ENCODE measurements around the gene KCNC4. TPM values are rescaled to one million over a fixed set of nuclear protein-coding genes. Genes with fewer than 3 reads are reported as not detected.

The KCNC4 gene
- polyA plus RNA-seq, 1 donor from 2014 or later = 0.57 TPM

DNA sequence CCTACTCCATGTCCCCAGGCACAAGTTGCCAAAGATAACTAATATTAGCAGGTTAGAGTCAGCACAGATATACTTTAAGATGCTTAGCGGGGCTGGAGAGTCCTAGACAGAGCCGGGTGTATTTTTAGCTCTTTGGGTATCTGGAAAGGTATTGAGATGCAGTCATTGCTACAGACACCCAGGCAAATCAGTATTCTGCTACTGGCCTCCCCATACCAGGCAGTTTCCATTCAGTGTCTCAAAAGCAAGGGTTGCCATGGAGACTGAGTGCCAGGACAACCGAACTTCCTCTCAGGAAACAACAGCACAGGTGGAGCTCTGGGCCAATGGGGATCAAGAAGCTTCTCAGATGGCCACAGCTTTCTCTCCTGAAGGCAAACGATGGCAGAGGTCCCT is 45.3 kb downstream of the KCNC4 start:
- H3K27ac ChIP-seq (ENCODE audit: low read length) = peak overlapping the region; percentile 76
- TF ChIP-seq POLR2AphosphoS5 (IDR thresholded peaks at IDR 0.05) (no peak), MXI1 (conservative IDR thresholded peaks at IDR 0.05; ENCODE audit: poor library complexity, severe bottlenecking) (peak; percentile 50), EP300 (conservative IDR thresholded peaks at IDR 0.05; ENCODE audit: poor library complexity, severe bottlenecking) (peak; percentile 40), SMC3 (conservative IDR thresholded peaks at IDR 0.05; ENCODE audit: poor library complexity) (no peak)
- TF ChIP-seq, protein P1, sequence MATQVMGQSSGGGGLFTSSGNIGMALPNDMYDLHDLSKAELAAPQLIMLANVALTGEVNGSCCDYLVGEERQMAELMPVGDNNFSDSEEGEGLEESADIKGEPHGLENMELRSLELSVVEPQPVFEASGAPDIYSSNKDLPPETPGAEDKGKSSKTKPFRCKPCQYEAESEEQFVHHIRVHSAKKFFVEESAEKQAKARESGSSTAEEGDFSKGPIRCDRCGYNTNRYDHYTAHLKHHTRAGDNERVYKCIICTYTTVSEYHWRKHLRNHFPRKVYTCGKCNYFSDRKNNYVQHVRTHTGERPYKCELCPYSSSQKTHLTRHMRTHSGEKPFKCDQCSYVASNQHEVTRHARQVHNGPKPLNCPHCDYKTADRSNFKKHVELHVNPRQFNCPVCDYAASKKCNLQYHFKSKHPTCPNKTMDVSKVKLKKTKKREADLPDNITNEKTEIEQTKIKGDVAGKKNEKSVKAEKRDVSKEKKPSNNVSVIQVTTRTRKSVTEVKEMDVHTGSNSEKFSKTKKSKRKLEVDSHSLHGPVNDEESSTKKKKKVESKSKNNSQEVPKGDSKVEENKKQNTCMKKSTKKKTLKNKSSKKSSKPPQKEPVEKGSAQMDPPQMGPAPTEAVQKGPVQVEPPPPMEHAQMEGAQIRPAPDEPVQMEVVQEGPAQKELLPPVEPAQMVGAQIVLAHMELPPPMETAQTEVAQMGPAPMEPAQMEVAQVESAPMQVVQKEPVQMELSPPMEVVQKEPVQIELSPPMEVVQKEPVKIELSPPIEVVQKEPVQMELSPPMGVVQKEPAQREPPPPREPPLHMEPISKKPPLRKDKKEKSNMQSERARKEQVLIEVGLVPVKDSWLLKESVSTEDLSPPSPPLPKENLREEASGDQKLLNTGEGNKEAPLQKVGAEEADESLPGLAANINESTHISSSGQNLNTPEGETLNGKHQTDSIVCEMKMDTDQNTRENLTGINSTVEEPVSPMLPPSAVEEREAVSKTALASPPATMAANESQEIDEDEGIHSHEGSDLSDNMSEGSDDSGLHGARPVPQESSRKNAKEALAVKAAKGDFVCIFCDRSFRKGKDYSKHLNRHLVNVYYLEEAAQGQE (IDR thresholded peaks at IDR 0.05; ENCODE audit: borderline replicate concordance) = peak; percentile 21
- H2AFZ ChIP-seq (ENCODE audit: low read depth, low read length) = peak overlapping the region; percentile 58
- no peaks in the 10 kb centered on the region for H3K9me2 ChIP-seq (ENCODE audit: insufficient read depth, low read length)
- peak overlapping the region; percentile 20 for H3K9ac ChIP-seq (ENCODE audit: low read length)
- H4K20me1 ChIP-seq (ENCODE audit: insufficient read depth) = no peaks in the 10 kb centered on the region
- H3K4me3 ChIP-seq (ENCODE audit: low read length) = peak overlapping the region; percentile 40
- H3K27me3 ChIP-seq (ENCODE audit: insufficient read depth, low read depth, low read length) = no peaks in the 10 kb centered on the region
- no peaks in the 10 kb centered on the region for H3K9me3 ChIP-seq (ENCODE audit: low read length)
- H3F3A ChIP-seq (ENCODE audit: insufficient read depth, low read length, poor library complexity, severe bottlenecking) = no peaks in the 10 kb centered on the region
- H3K79me2 ChIP-seq (replicated peaks; ENCODE audit: insufficient read depth, low read length) = no peaks in the 10 kb centered on the region
- no peaks in the 10 kb centered on the region for H3K36me3 ChIP-seq (ENCODE audit: insufficient read depth, low read length)
- H3K4me2 ChIP-seq (ENCODE audit: low read length) = peak overlapping the region; percentile 30

DNA sequence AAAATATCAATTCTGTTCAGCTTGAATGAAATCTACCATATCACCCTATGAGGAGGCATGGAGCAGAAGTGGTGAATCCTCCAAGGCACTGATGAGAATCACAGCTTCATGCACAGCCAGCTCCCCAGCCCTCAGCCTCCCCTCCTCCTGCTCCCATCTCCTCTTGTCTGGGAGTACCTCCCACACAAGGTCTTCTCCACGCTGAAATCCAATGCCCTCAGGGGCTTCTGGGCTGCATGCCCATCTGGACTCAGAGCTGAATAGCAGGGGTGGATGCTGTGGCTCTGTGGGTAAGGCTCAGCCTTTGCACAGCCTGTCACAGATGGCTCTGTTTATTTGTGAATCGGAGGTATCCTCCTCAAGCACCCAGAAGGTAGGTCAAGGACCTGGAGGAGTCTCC is 48.6 kb downstream of the KCNC4 start:
- no peak overlapping the region for H3K27ac ChIP-seq (ENCODE audit: low read length)
- no peak overlapping the region for H3K4me3 ChIP-seq (ENCODE audit: low read length)
- no peaks in the 10 kb centered on the region for H3K27me3 ChIP-seq (ENCODE audit: insufficient read depth, low read depth, low read length)
- H4K20me1 ChIP-seq (ENCODE audit: insufficient read depth) = no peaks in the 10 kb centered on the region
- H3F3A ChIP-seq (ENCODE audit: insufficient read depth, low read length, poor library complexity, severe bottlenecking) = no peaks in the 10 kb centered on the region
- H3K9ac ChIP-seq (ENCODE audit: low read length) = no peak overlapping the region
- no peaks in the 10 kb centered on the region for H3K36me3 ChIP-seq (ENCODE audit: insufficient read depth, low read length)
- no peaks in the 10 kb centered on the region for H3K9me2 ChIP-seq (ENCODE audit: insufficient read depth, low read length)
- no peaks in the 10 kb centered on the region for H3K9me3 ChIP-seq (ENCODE audit: low read length)
- H2AFZ ChIP-seq (ENCODE audit: low read depth, low read length) = no peak overlapping the region
- no peak overlapping the region for H3K4me2 ChIP-seq (ENCODE audit: low read length)
- H3K79me2 ChIP-seq (replicated peaks; ENCODE audit: insufficient read depth, low read length) = no peaks in the 10 kb centered on the region
- no peak for TF ChIP-seq POLR2AphosphoS5 (IDR thresholded peaks at IDR 0.05)
- no peak for TF ChIP-seq SMC3 (conservative IDR thresholded peaks at IDR 0.05; ENCODE audit: poor library complexity)
- TF ChIP-seq RAD21 (conservative IDR thresholded peaks at IDR 0.05) = no peak
- no peak for TF ChIP-seq EZH2 (IDR thresholded peaks at IDR 0.05; ENCODE audit: borderline replicate concordance, insufficient read depth, low read length, poor library complexity, severe bottlenecking)
- TF ChIP-seq, protein P2, sequence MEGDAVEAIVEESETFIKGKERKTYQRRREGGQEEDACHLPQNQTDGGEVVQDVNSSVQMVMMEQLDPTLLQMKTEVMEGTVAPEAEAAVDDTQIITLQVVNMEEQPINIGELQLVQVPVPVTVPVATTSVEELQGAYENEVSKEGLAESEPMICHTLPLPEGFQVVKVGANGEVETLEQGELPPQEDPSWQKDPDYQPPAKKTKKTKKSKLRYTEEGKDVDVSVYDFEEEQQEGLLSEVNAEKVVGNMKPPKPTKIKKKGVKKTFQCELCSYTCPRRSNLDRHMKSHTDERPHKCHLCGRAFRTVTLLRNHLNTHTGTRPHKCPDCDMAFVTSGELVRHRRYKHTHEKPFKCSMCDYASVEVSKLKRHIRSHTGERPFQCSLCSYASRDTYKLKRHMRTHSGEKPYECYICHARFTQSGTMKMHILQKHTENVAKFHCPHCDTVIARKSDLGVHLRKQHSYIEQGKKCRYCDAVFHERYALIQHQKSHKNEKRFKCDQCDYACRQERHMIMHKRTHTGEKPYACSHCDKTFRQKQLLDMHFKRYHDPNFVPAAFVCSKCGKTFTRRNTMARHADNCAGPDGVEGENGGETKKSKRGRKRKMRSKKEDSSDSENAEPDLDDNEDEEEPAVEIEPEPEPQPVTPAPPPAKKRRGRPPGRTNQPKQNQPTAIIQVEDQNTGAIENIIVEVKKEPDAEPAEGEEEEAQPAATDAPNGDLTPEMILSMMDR (IDR thresholded peaks at IDR 0.05; ENCODE audit: poor library complexity, severe bottlenecking) = no peak
- no peak for TF ChIP-seq MXI1 (conservative IDR thresholded peaks at IDR 0.05; ENCODE audit: poor library complexity, severe bottlenecking)
- TF ChIP-seq EP300 (conservative IDR thresholded peaks at IDR 0.05; ENCODE audit: poor library complexity, severe bottlenecking) = no peak
- TF ChIP-seq TAF1 (IDR thresholded peaks at IDR 0.05; ENCODE audit: low read depth) = no peak
- TF ChIP-seq, protein P1 (IDR thresholded peaks at IDR 0.05; ENCODE audit: borderline replicate concordance) = no peak
